ENCODE results near the gene RGS1. TPM values are rescaled to one million over a fixed set of nuclear protein-coding genes. Genes with fewer than 3 reads are reported as not detected.

RGS1 gene
- total and polyA plus RNA-seq, 11 donors, result 0.28 to 20.4 (median 1.1) TPM; not detected in 1

DNA sequence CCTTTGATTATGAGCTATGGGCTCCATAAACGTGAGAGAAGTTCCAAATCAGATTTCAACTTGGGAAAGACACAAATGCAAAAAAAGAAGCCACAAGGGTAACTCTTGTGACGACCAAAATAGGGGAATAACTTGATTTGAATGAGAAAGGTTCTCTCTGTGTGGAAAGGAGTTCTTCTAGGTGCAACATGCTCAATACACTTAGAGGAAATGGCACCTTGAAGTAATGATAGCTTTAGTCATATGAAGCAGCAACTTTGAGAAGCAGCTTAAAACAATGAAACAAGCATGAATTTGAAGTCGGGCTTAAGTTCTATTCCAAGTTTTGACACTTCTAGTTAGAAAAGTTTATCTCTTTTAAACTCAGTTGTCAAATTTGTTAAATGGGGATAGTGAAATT, 21.8 kb upstream of the RGS1 start:
- ATAC-seq, result no peak
- H3K9me3 ChIP-seq, result no peaks in the 10 kb centered on the region
- intact Hi-C loops (cut with DNase I), result no loop called here
- no peaks in the 10 kb centered on the region for H3K36me3 ChIP-seq
- TF ChIP-seq, protein P1, sequence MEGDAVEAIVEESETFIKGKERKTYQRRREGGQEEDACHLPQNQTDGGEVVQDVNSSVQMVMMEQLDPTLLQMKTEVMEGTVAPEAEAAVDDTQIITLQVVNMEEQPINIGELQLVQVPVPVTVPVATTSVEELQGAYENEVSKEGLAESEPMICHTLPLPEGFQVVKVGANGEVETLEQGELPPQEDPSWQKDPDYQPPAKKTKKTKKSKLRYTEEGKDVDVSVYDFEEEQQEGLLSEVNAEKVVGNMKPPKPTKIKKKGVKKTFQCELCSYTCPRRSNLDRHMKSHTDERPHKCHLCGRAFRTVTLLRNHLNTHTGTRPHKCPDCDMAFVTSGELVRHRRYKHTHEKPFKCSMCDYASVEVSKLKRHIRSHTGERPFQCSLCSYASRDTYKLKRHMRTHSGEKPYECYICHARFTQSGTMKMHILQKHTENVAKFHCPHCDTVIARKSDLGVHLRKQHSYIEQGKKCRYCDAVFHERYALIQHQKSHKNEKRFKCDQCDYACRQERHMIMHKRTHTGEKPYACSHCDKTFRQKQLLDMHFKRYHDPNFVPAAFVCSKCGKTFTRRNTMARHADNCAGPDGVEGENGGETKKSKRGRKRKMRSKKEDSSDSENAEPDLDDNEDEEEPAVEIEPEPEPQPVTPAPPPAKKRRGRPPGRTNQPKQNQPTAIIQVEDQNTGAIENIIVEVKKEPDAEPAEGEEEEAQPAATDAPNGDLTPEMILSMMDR (IDR thresholded peaks at IDR 0.05), result no peak
- no peak for TF ChIP-seq POLR2A (IDR thresholded peaks at IDR 0.05)
- 78 to 82% (median 79%) methylated on average over 3 of the region's 3 CpGs for WGBS, 4 donors
- no peaks in the 10 kb centered on the region for H3K27me3 ChIP-seq
- peaks cover 0 to 17% (median 0%) of the 10 kb centered on the region in 12 donors for H3K4me1 ChIP-seq
- no peak overlapping the region for H3K27ac ChIP-seq
- no peak for DNase-seq
- no peak overlapping the region for H3K4me3 ChIP-seq

DNA sequence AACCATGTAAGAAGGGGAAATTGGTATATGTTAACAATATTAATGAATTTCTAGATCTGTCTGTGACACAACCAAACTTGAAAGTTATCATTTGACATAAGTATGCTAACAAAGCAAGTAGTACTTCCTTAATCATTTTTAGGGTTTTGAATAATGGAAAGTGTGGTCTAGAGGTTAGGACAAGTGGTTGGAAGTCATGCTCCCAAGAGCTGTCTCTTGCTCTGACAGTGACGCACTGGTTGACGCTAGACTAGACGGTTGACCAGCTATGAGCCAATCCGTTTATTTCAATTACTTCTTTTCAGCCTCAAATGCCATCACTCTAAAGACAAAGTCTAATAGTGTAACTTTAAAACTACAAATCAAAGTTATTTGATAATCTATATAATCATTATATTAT, 20.7 kb upstream of the RGS1 start:
- TF ChIP-seq POLR2A (IDR thresholded peaks at IDR 0.05), result no peak
- TF ChIP-seq, protein P1 (IDR thresholded peaks at IDR 0.05), result no peak
- DNase-seq, result no peak
- H3K27me3 ChIP-seq, result no peaks in the 10 kb centered on the region
- WGBS, 4 donors, result 88 to 95% (median 94%) methylated on average over 4 of the region's 4 CpGs
- ATAC-seq, result no peak
- H3K4me1 ChIP-seq, result peaks cover 0 to 18% (median 0%) of the 10 kb centered on the region in 12 donors
- no peak overlapping the region for H3K27ac ChIP-seq
- no peak overlapping the region for H3K4me3 ChIP-seq
- no peaks in the 10 kb centered on the region for H3K36me3 ChIP-seq
- intact Hi-C loops (cut with DNase I), result no loop called here
- H3K9me3 ChIP-seq, result no peaks in the 10 kb centered on the region

DNA sequence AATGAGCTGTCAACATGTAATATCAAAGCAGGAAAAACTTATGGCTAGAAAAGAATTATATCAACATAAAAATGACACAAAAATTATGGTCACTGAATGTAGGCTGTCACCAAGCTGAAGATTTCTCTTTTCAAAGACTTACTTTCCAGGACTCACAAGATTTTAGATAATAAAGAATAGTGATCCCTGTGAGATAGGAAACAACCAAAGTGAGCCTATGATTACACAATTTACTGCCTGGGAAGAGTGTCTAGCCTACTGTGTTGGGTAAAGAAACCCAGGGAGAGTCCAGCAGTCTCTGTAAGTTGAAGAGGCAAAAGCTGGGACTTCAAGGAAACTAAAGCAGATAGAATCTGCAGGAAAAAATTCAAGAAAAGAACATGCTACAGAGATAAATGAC, 20.2 kb upstream of the RGS1 start:
- H3K27me3 ChIP-seq, result no peaks in the 10 kb centered on the region

DNA sequence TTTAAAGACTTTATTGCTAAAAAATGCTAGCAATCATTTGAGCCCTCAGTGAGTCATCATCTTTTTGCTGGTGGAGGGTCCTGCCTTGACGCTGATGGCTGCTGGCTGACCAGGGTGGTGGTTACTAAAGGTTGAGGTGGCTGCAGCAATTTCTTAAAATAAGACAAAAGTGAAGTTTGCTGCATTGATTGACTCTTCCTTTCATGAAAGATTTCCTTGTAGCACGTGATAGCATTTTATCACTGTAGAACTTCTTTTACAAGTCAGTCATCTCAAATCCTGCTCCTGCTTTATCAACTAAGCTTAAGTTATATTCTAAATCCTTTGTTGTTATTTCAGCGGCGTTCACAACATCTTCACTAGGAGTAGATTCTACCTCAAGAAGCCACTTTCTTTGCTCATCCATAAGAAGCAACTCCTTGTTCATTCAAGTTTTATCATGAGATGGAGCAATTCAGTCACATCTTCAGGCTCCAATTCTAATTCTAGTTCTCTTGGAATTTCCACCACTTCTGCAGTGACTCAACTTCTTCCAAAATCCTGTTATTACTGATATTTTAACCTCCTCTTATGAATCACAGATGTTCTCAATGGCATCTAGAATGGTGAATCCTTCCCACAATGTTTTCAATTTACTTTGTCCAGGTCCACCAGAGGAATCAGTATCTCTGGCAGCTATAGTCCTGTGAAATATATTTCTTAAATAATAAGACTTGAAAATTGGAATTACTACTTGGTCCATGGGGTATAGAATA, 17.6 kb upstream of the RGS1 start:
- ATAC-seq, result no peak
- intact Hi-C loops (cut with DNase I), result no loop called here
- H3K27ac ChIP-seq, result peak overlapping the region in 4 of 12 donors; percentile 6 to 57 (median 20)

More for the DNA sequence above, 20.2 kb upstream of the RGS1 start:
- no peaks in the 10 kb centered on the region for H3K36me3 ChIP-seq
- H3K27ac ChIP-seq, result no peak overlapping the region
- intact Hi-C loops (cut with DNase I), result no loop called here
- H3K4me1 ChIP-seq, result peaks cover 0 to 17% (median 0%) of the 10 kb centered on the region in 12 donors
- TF ChIP-seq, protein P1 (IDR thresholded peaks at IDR 0.05), result no peak
- no peak for TF ChIP-seq POLR2A (IDR thresholded peaks at IDR 0.05)
- H3K4me3 ChIP-seq, result no peak overlapping the region
- no peaks in the 10 kb centered on the region for H3K9me3 ChIP-seq
- DNase-seq (no peak), ATAC-seq (no peak)

More for the DNA sequence above, 17.6 kb upstream of the RGS1 start:
- Histone ChIP-seq H3K4me1 (peaks cover 0 to 5% (median 0%) of the 10 kb centered on the region in 12 donors), H3K4me3 (no peak overlapping the region), H3K27me3 (no peaks in the 10 kb centered on the region), H3K36me3 (no peaks in the 10 kb centered on the region), H3K9me3 (no peaks in the 10 kb centered on the region)
- DNase-seq, result no peak
- TF ChIP-seq POLR2A (IDR thresholded peaks at IDR 0.05), result no peak
- TF ChIP-seq, protein P1 (IDR thresholded peaks at IDR 0.05), result no peak
- WGBS, 4 donors, result 87 to 89% (median 88%) methylated on average over 4 of the region's 4 CpGs
